Measurements from ENCODE around the gene TSHR.

TSHR gene

DNA sequence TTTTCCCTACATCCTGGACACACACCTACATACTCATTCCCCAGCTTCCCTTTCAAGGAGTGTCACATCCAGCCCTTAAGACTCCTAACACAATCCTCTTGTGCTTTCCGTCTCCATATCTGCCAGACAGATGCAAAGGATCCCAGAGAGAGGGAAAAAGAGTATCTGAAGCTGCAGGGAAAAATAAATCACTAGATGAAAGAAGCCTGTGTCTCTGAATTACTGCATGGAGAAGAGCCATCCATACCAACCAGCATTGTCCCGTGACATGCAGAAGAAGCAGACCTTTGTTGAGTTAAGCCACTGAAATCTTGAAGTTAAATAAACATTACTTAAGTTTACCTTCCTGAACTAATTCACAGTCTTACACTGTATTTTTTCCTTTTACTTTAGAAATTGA, 210.7 kb downstream of the TSHR start:
- TF ChIP-seq, protein P1, sequence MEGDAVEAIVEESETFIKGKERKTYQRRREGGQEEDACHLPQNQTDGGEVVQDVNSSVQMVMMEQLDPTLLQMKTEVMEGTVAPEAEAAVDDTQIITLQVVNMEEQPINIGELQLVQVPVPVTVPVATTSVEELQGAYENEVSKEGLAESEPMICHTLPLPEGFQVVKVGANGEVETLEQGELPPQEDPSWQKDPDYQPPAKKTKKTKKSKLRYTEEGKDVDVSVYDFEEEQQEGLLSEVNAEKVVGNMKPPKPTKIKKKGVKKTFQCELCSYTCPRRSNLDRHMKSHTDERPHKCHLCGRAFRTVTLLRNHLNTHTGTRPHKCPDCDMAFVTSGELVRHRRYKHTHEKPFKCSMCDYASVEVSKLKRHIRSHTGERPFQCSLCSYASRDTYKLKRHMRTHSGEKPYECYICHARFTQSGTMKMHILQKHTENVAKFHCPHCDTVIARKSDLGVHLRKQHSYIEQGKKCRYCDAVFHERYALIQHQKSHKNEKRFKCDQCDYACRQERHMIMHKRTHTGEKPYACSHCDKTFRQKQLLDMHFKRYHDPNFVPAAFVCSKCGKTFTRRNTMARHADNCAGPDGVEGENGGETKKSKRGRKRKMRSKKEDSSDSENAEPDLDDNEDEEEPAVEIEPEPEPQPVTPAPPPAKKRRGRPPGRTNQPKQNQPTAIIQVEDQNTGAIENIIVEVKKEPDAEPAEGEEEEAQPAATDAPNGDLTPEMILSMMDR (IDR thresholded peaks at IDR 0.05): no peak

DNA sequence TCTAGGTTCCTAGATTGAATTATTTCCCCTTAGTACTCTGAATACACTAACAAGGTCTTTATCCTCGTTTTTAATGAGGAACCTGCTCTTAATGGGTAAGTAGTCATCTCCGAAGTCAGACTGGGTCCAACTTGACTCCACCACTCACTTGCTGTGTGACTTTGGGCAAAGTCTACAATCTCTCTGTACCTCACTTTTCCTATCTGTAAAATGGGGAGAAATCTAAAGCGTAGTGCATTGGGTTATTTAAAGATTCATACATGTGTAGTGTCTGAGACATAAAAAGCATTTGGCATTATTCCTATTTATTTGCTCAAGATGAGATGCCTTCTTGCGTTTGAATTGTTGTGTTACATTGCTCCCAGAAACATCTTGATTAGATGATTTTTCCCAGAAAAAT, 213.8 kb downstream of the TSHR start:
- TF ChIP-seq, protein P1 (IDR thresholded peaks at IDR 0.05): no peak

DNA sequence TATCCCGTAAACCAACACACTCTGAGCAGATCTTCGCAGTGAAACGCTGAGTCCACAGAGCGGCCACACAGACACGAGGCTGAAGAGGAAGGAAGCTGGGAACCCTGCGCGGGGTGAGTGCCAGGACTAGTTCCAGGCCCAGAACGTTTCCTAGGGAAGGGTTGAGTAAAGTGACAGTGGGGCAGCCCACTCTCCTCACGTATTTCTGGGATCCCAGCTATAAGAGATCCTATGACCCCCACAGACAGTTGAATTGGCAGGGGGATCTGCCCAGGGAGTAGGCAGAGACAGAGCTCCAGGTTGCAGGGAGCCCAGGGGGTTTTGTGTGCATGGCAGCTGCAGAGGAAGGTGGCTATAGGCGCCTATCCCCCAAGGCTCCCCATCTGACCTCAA, 214.3 kb downstream of the TSHR start:
- TF ChIP-seq, protein P1 (IDR thresholded peaks at IDR 0.05): no peak

- TF ChIP-seq, protein P1 (IDR thresholded peaks at IDR 0.05): peak; percentile 84
Observed at GRCh38 chr14:81170104-81170828, 214.8 kb downstream of the TSHR start.

DNA sequence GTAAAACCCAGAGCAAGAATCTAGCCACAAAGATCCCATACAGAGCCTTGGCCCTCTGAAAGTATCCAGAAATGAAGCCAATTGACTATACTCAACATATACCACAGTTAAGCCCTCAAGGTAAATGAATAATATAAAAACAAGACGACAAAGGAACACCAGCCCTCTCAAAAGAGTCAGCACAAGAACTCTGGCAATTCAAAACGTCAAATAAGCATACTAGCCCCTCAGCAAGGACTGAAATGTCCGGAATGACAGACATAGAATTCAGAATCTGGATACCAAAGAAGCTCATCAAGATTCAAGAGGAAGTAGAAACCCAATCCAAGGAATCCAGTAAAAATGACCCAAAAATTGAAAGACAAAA, 215.4 kb downstream of the TSHR start:
- TF ChIP-seq, protein P1 (IDR thresholded peaks at IDR 0.05): no peak; the same call in 1 of the 2 replicates

- TF ChIP-seq, protein P1 (IDR thresholded peaks at IDR 0.05): no peak
Observed at GRCh38 chr14:81172353-81172752, 216.9 kb downstream of the TSHR start.

DNA sequence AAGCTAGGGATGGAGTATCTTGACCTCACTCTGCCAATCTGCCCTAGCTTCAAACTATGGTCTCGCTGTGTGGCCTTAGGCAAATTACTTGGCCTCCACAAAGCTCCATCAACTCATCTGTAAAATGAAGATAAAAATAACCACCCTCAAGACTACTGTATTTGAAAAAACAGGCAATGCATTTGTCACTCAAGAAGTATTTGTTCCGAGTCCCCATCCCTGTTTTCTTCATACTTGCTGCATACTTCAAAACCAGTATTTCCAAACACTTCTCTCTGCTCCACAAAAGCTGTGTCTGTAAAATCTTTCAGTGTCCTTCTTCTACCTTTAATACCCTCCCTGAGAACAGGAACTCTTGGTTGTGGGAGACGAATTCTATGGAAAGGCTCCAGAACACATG, 217.5 kb downstream of the TSHR start:
- TF ChIP-seq, protein P1 (IDR thresholded peaks at IDR 0.05): no peak

DNA sequence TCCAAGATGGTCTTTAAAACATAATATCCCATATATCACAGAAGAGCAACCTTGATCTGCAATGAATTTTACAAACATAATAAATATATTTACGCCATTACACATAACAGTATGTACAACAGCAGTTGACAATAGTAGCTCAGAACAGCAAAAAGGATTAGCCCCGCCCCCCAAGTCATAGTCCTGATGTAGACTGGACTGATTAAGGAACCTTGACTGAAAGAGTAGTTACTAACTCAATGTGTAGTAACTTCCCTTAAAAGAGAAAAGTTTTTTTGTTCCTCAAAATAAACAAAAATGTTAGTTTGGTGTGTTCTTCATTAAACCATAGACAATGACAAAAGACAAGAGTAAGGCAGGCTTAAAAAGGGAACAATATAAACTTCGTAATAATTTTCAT, 220.8 kb downstream of the TSHR start:
- TF ChIP-seq, protein P1 (IDR thresholded peaks at IDR 0.05): no peak

Measured in LNCAP (cell line).